ENCODE results near the gene RAB31. TPM values are rescaled to one million over a fixed set of nuclear protein-coding genes. Genes with fewer than 3 reads are reported as not detected.

RAB31 gene
- total RNA-seq, 4 donors from 2014 or later: 3.2 to 7.1 (median 4.4) TPM

DNA sequence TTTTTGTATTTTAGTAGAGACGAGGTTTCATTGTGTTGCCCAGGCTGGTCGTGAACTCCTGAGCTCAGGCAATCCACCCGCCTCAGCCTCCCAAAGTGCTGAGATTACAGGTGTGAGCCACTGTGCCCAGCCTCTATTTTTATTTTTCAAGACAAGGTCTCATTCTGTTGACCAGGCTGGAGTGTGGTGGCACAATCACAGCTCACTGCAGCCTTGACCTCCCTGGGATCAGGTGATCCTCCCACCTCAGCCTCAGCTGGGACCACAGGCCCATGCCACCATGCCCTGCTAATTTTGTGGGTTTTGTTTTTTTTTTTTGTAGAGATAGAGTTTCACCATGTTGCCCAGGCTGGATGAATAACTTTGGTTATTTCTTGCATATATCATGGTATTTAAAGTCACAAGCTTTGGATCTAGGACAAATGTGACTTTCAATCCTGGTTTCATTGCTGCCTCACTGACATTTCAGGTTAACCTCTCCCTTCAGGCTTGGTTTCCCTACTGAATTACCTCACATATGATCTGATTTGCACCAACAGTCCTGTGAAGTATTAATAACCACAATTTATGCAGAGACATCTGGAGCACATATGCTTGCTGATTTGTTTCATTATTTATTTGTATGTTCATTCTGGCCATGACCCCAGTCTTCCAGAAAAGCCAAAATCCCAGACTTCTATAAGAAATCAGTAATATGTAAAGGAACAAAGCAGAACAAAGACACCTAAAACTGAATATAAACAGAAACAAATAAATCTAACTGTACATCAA, 17.5 kb upstream of the RAB31 start:
- Histone ChIP-seq H3K36me3 (no peaks in the 10 kb centered on the region), H3K27me3 (no peaks in the 10 kb centered on the region), H3K4me1 (peaks cover 0 to under 1% of the 10 kb centered on the region in 2 donors), H3K4me3 (no peak overlapping the region), H3K9me3 (no peaks in the 10 kb centered on the region), H3K27ac (no peak overlapping the region)
- intact Hi-C loops (cut with DNase I; ENCODE audit: low total_unique reads) (no loop called here), in situ Hi-C loops (cut with MboI; ENCODE audit: low sequenced_read_pairs in 4 of 4) (no loop called here)
- ATAC-seq (no peak), DNase-seq (no peak)
- no peak for TF ChIP-seq POLR2A (IDR thresholded peaks at IDR 0.05)
- TF ChIP-seq, protein P1, sequence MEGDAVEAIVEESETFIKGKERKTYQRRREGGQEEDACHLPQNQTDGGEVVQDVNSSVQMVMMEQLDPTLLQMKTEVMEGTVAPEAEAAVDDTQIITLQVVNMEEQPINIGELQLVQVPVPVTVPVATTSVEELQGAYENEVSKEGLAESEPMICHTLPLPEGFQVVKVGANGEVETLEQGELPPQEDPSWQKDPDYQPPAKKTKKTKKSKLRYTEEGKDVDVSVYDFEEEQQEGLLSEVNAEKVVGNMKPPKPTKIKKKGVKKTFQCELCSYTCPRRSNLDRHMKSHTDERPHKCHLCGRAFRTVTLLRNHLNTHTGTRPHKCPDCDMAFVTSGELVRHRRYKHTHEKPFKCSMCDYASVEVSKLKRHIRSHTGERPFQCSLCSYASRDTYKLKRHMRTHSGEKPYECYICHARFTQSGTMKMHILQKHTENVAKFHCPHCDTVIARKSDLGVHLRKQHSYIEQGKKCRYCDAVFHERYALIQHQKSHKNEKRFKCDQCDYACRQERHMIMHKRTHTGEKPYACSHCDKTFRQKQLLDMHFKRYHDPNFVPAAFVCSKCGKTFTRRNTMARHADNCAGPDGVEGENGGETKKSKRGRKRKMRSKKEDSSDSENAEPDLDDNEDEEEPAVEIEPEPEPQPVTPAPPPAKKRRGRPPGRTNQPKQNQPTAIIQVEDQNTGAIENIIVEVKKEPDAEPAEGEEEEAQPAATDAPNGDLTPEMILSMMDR (IDR thresholded peaks at IDR 0.05 in 4 of 5, conservative IDR thresholded peaks at IDR 0.05 in 1 of 5): no peak

DNA sequence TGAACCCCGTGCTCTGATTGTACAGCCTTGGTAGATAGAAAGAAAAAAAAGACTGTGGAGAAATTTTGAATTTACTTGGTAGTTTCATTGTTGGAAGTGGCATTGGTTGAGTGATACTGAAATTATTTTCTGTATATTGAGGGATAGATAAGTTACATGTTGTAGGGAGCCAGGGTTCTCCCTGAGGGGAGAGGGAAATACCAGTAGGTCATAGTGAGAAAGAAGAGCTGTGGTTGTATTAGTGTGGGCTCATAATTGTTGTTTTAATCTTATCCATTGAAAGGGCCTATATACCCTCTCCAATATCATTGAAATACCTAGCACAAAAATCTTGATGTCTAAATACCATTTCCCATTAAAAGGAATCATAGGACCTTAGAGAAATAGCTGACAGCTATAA, 16.9 kb upstream of the RAB31 start:
- Histone ChIP-seq H3K27me3 (no peaks in the 10 kb centered on the region), H3K4me1 (no peaks in the 10 kb centered on the region), H3K27ac (no peak overlapping the region), H3K36me3 (no peaks in the 10 kb centered on the region), H3K9me3 (no peaks in the 10 kb centered on the region), H3K4me3 (no peak overlapping the region)
- no peak for ATAC-seq
- TF ChIP-seq, protein P1 (IDR thresholded peaks at IDR 0.05 in 4 of 5, conservative IDR thresholded peaks at IDR 0.05 in 1 of 5): no peak
- no peak for TF ChIP-seq POLR2A (IDR thresholded peaks at IDR 0.05)
- in situ Hi-C loops (cut with MboI; ENCODE audit: low sequenced_read_pairs in 4 of 4) (no loop called here), intact Hi-C loops (cut with DNase I; ENCODE audit: low total_unique reads) (no loop called here)
- no peak for DNase-seq

DNA sequence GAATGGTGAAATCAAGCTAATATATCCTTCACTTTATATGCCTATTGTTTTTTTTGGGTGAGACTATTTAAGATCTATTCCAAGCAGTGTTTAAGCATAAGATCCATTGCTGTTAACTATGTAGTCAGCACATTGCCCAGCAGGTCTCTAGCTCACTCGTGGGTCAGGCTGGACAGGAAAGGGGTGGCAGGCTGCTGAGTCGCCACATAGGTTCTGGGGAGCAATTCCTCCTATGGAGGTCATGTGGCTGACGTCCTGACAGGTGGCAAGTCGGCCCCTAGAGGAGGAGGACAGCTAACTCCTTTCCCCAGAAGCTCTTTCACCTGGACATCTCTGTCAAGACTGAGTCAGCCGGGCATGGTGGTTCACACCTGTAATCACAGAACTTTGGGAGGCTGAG, 13.9 kb upstream of the RAB31 start:
- H3K27me3 ChIP-seq: no peaks in the 10 kb centered on the region
- ATAC-seq (no peak), DNase-seq (no peak)
- in situ Hi-C loops (cut with MboI; ENCODE audit: low sequenced_read_pairs in 4 of 4): no loop called here
- H3K9me3 ChIP-seq: no peaks in the 10 kb centered on the region
- H3K36me3 ChIP-seq: no peaks in the 10 kb centered on the region
- intact Hi-C loops (cut with DNase I; ENCODE audit: low total_unique reads): no loop called here
- H3K4me1 ChIP-seq: no peaks in the 10 kb centered on the region
- H3K4me3 ChIP-seq: no peak overlapping the region
- TF ChIP-seq, protein P1 (IDR thresholded peaks at IDR 0.05 in 4 of 5, conservative IDR thresholded peaks at IDR 0.05 in 1 of 5): no peak
- no peak for TF ChIP-seq POLR2A (IDR thresholded peaks at IDR 0.05)
- H3K27ac ChIP-seq: no peak overlapping the region

DNA sequence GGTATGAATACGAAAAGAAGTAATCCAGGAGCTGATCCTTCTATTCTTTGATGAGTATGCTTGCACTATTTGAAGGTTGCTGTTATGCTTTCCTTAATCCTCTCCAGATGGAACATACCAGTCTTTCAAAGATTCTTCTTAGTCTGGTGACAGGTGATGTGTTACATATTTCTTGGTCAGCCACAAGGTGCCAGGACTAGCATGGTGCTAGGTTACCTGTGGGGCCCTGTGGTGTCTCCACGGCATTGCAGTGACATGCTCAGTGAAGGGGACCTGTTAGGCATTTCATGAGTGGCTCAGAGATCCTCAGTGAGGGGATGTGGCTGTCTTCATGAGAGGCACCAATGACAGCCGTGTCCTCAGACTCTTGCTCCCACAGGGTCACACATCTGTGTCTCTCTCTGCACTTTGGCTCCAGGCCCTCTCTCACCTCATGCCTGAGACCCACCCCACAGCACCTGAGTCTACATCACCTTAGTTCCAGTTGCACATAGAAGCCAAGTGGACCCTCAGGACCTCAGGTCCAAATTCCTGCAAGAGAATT, 13.1 kb upstream of the RAB31 start:
- H3K4me3 ChIP-seq: no peak overlapping the region
- DNase-seq: no peak
- no peak overlapping the region for H3K27ac ChIP-seq
- intact Hi-C loops (cut with DNase I; ENCODE audit: low total_unique reads): no loop called here
- H3K36me3 ChIP-seq: no peaks in the 10 kb centered on the region
- TF ChIP-seq, protein P1 (IDR thresholded peaks at IDR 0.05 in 4 of 5, conservative IDR thresholded peaks at IDR 0.05 in 1 of 5): no peak
- no peak for TF ChIP-seq POLR2A (IDR thresholded peaks at IDR 0.05)
- no peak for ATAC-seq
- no peaks in the 10 kb centered on the region for H3K4me1 ChIP-seq
- H3K27me3 ChIP-seq: no peaks in the 10 kb centered on the region
- in situ Hi-C loops (cut with MboI; ENCODE audit: low sequenced_read_pairs in 4 of 4): no loop called here
- H3K9me3 ChIP-seq: no peaks in the 10 kb centered on the region

Data from gastrocnemius medialis (tissue), 4 donors.